Activated T-helper 2 cell treated with anti-CD3 and anti-CD28 coated beads, Interferon-gamma antibody, Interleukin-2, Interleukin-4, amounts not matched to agents 10 μg/mL and 5 μg/mL and 100 μg/mL, durations not matched to agents 14 hours and 24 hours and 36 hours (primary cell): Measurements from ENCODE around the gene OR4S1. TPM values are rescaled to one million over a fixed set of nuclear protein-coding genes. Genes with fewer than 3 reads are reported as not detected.
"Not testable (repeated sequence)": the region's sequence is repeated elsewhere in the genome, so short reads cannot be mapped to it uniquely, and the experiment has no call there.

Source experiments
- DNase-seq: peaks from one replicate; pipeline ENCODE4 v3.0.0; 2021; ENCODE audit warnings: low spot score
- H3K27ac Mint-ChIP-seq: one replicate; pipeline ENCODE4 v1.8.0; 2021; ENCODE audit warnings: mixed read lengths
- H3K27me3 Mint-ChIP-seq: one replicate; pipeline ENCODE4 v1.8.0; 2021; ENCODE audit warnings: low read depth, mixed read lengths
- H3K36me3 Mint-ChIP-seq: one replicate; pipeline ENCODE4 v1.8.0; 2021; ENCODE audit warnings: low read depth, mixed read lengths
- H3K4me1 Mint-ChIP-seq: one replicate; pipeline ENCODE4 v1.8.0; 2021; ENCODE audit warnings: low read depth, mixed read lengths
- H3K4me3 Mint-ChIP-seq: one replicate; pipeline ENCODE4 v1.8.0; 2021; ENCODE audit warnings: low read depth, mild to moderate bottlenecking, moderate library complexity, mixed read lengths
- H3K9me3 Mint-ChIP-seq: one replicate; pipeline ENCODE4 v1.8.0; 2021; ENCODE audit warnings: mixed read lengths
- intact Hi-C: fragments of 100-400 bp; cut with micrococcal nuclease; formaldehyde crosslinking; loops from one replicate; pipeline ENCODE4 v1.15.1; 2023
- total RNA-seq: library from RNA; stranded (reverse); gene quantifications from 2 replicates; pipeline ENCODE4 v1.2.3, GENCODE V29; 2022

The OR4S1 gene
- not detected in 2 replicates for total RNA-seq

- Mint-ChIP-seq H3K36me3 (no peaks in the 10 kb centered on the region), H3K4me3 (no peak within 1 kb of the TSS), H3K9me3 (no peaks in the 10 kb centered on the region), H3K4me1 (no peaks in the 10 kb centered on the region), H3K27me3 (no peaks in the 10 kb centered on the region), H3K27ac (no peak within 1 kb of the TSS)
- intact Hi-C loops, result loop anchor here (5.0 kb wide), 2 partner anchors 134 to 1221 kb away; no protein-coding TSS in a partner anchor
- no peak for DNase-seq
These were observed at the start of gene OR4S1 for GRCh38 chr11:48305923-48306322. Gene OR4S1, plus strand, starts transcription at chr11:48306223. Its CDS starts 0 bp downstream, at chr11:48306223.

- intact Hi-C loops, result no loop called here
- H3K4me1 Mint-ChIP-seq, result no peaks in the 10 kb centered on the region
- no peak overlapping the region for H3K27ac Mint-ChIP-seq
- no peaks in the 10 kb centered on the region for H3K27me3 Mint-ChIP-seq
- DNase-seq, result no peak
- H3K4me3 Mint-ChIP-seq, result no peak overlapping the region
- no peaks in the 10 kb centered on the region for H3K36me3 Mint-ChIP-seq
- no peaks in the 10 kb centered on the region for H3K9me3 Mint-ChIP-seq
These were observed 44.4 kb upstream of the OR4S1 start for GRCh38 chr11:48261600-48261999.

- H3K4me3 Mint-ChIP-seq, result no peak within 1 kb of the TSS
- H3K9me3 Mint-ChIP-seq, result no peaks in the 10 kb centered on the region
- intact Hi-C loops, result no loop called here
- DNase-seq, result no peak
- H3K27me3 Mint-ChIP-seq, result no peaks in the 10 kb centered on the region
- H3K4me1 Mint-ChIP-seq, result no peaks in the 10 kb centered on the region
- no peaks in the 10 kb centered on the region for H3K36me3 Mint-ChIP-seq
- H3K27ac Mint-ChIP-seq, result no peak within 1 kb of the TSS
These were observed 42.6 kb upstream of the OR4S1 start, which contains the start of gene OR4X1 for GRCh38 chr11:48263423-48263911. Gene OR4X1, plus strand, starts transcription at chr11:48263861. Its CDS starts 0 bp downstream, at chr11:48263861.

GRCh38 chr11:48270621-48271020 is 35.4 kb upstream of the OR4S1 start:
- Mint-ChIP-seq H3K4me3 (no peak overlapping the region), H3K9me3 (no peaks in the 10 kb centered on the region), H3K27ac (no peak overlapping the region), H3K36me3 (no peaks in the 10 kb centered on the region), H3K27me3 (no peaks in the 10 kb centered on the region), H3K4me1 (no peaks in the 10 kb centered on the region)
- DNase-seq, result no peak
- intact Hi-C loops, result no loop called here

GRCh38 chr11:48272606-48273005 is 33.4 kb upstream of the OR4S1 start:
- Mint-ChIP-seq H3K36me3 (no peaks in the 10 kb centered on the region), H3K4me1 (no peaks in the 10 kb centered on the region), H3K27ac (no peak overlapping the region), H3K4me3 (no peak overlapping the region), H3K27me3 (peaks cover under 1% of the 10 kb centered on the region), H3K9me3 (no peaks in the 10 kb centered on the region)
- intact Hi-C loops, result no loop called here
- no peak for DNase-seq

- peaks cover 1% of the 10 kb centered on the region for H3K27me3 Mint-ChIP-seq
- H3K27ac Mint-ChIP-seq, result no peak overlapping the region
These were observed 1.9 kb downstream of the OR4S1 start for GRCh38 chr11:48307760-48308386.

GRCh38 chr11:48313590-48313989 is 7.6 kb downstream of the OR4S1 start:
- H3K36me3 Mint-ChIP-seq, H3K27me3 Mint-ChIP-seq, intact Hi-C loops, H3K27ac Mint-ChIP-seq, H3K4me3 Mint-ChIP-seq, DNase-seq, H3K4me1 Mint-ChIP-seq, H3K9me3 Mint-ChIP-seq: not testable (repeated sequence)

More at GRCh38 chr11:48307760-48308386, 1.9 kb downstream of the OR4S1 start:
- intact Hi-C loops, result loop anchor here (5.0 kb wide), 2 partner anchors 136 to 1219 kb away; no protein-coding TSS in a partner anchor
- H3K9me3 Mint-ChIP-seq, result no peaks in the 10 kb centered on the region
- no peak overlapping the region for H3K4me3 Mint-ChIP-seq
- no peaks in the 10 kb centered on the region for H3K4me1 Mint-ChIP-seq
- no peaks in the 10 kb centered on the region for H3K36me3 Mint-ChIP-seq
- peak; percentile 48 for DNase-seq

GRCh38 chr11:48319813-48320212 is 13.8 kb downstream of the OR4S1 start:
- H3K36me3 Mint-ChIP-seq, H3K4me3 Mint-ChIP-seq, H3K27ac Mint-ChIP-seq, H3K27me3 Mint-ChIP-seq, H3K4me1 Mint-ChIP-seq, DNase-seq, H3K9me3 Mint-ChIP-seq, intact Hi-C loops: not testable (repeated sequence)

- H3K4me3 Mint-ChIP-seq, H3K36me3 Mint-ChIP-seq, H3K27me3 Mint-ChIP-seq, H3K27ac Mint-ChIP-seq, DNase-seq, H3K4me1 Mint-ChIP-seq, H3K9me3 Mint-ChIP-seq, intact Hi-C loops: not testable (repeated sequence)
These were observed 18.6 kb downstream of the OR4S1 start, which contains the start of gene OR4C3 for GRCh38 chr11:48324620-48325019. Gene OR4C3, plus strand, starts transcription at chr11:48324920. Its CDS starts 102 bp downstream, at chr11:48325022.

- no peak overlapping the region for H3K27ac Mint-ChIP-seq
- intact Hi-C loops, result no loop called here
- H3K4me1 Mint-ChIP-seq, result no peaks in the 10 kb centered on the region
- H3K27me3 Mint-ChIP-seq, result no peaks in the 10 kb centered on the region
- no peak overlapping the region for H3K4me3 Mint-ChIP-seq
- DNase-seq, result no peak
- peaks cover 5% of the 10 kb centered on the region for H3K9me3 Mint-ChIP-seq
- H3K36me3 Mint-ChIP-seq, result no peaks in the 10 kb centered on the region
These were observed 35.4 kb downstream of the OR4S1 start for GRCh38 chr11:48341466-48341865.

GRCh38 chr11:48342505-48342904 is 36.5 kb downstream of the OR4S1 start:
- H3K9me3 Mint-ChIP-seq, DNase-seq, H3K27me3 Mint-ChIP-seq, H3K4me3 Mint-ChIP-seq, H3K27ac Mint-ChIP-seq, intact Hi-C loops, H3K4me1 Mint-ChIP-seq, H3K36me3 Mint-ChIP-seq: not testable (repeated sequence)

- intact Hi-C loops, H3K27me3 Mint-ChIP-seq, H3K4me1 Mint-ChIP-seq, DNase-seq, H3K4me3 Mint-ChIP-seq, H3K27ac Mint-ChIP-seq, H3K36me3 Mint-ChIP-seq: not testable (repeated sequence)
- H3K9me3 Mint-ChIP-seq, result peaks cover 15% of the 10 kb centered on the region
These were observed 40.3 kb downstream of the OR4S1 start for GRCh38 chr11:48346286-48346685.

- intact Hi-C loops, result loop anchor here (10.0 kb wide), 1 partner anchor 1671 kb away; no protein-coding TSS in a partner anchor
- no peak for DNase-seq
- Mint-ChIP-seq H3K36me3 (no peaks in the 10 kb centered on the region), H3K27me3 (no peaks in the 10 kb centered on the region), H3K4me3 (no peak overlapping the region), H3K4me1 (no peaks in the 10 kb centered on the region), H3K27ac (no peak overlapping the region), H3K9me3 (peaks cover 12% of the 10 kb centered on the region)
These were observed 48.0 kb downstream of the OR4S1 start for GRCh38 chr11:48354013-48354412.
